K562 (cell line): ENCODE measurements around the gene SLC25A1. TPM values are rescaled to one million over a fixed set of nuclear protein-coding genes. Genes with fewer than 3 reads are reported as not detected.

ENCODE experiments used
- ATF2 ChIP-seq: sonication (generic); formaldehyde crosslinking; IDR thresholded peaks from 2 replicates; pipeline ENCODE4 v1.8.1; 2022; ENCODE audit warnings: missing genetic modification reagents
- BRCA1 ChIP-seq, 2 experiments: fragments of 450-650 bp in 1 of 2; sonication (generic) in 1 of 2; formaldehyde crosslinking in 1 of 2; IDR thresholded peaks; 2 replicates each; pipeline versions ENCODE4 v1.5.0 to v1.6.1; 2017 to 2020; ENCODE audit warnings: mild to moderate bottlenecking in 1 of 2, missing genetic modification reagents in 1 of 2
- CBX3 ChIP-seq, 2 experiments: IDR thresholded peaks; 1 replicate in 1 of 2; 2 replicates in 1 of 2; pipeline ENCODE4 v1.6.1; 2012; ENCODE audit warnings: inconsistent platforms in 2 of 2, low read length in 2 of 2, borderline replicate concordance in 1 of 2, control low read depth in 1 of 2
- CHD4 ChIP-seq: fragments of 200-600 bp; sonication (generic); IDR thresholded peaks from 3 replicates; pipeline ENCODE4 v1.6.1; 2012; ENCODE audit warnings: low read depth, mild to moderate bottlenecking, mixed read lengths, low read length, inconsistent platforms; ENCODE audit not compliant: insufficient read depth, insufficient replicate concordance, poor library complexity, severe bottlenecking
- E2F5 ChIP-seq: sonication (generic); formaldehyde crosslinking; IDR thresholded peaks from 2 replicates; pipeline ENCODE4 v1.8.0; 2022; ENCODE audit warnings: mild to moderate bottlenecking, missing genetic modification reagents
- GABPA ChIP-seq: fragments of 200-800 bp; sonication (Bioruptor generic); conservative IDR thresholded peaks from 2 replicates; pipeline ENCODE4 v1.6.1; 2016; ENCODE audit warnings: low read depth, missing genetic modification characterization, missing compliant biosample characterization
- HDAC1 ChIP-seq, 2 experiments: fragments of 450-650 bp; IDR thresholded peaks; 2 replicates each; pipeline ENCODE4 v1.6.1; 2016 to 2017; ENCODE audit warnings: inconsistent platforms in 1 of 2, mild to moderate bottlenecking in 1 of 2, moderate library complexity in 1 of 2
- MAZ ChIP-seq, 2 experiments: fragments of 450-650 bp in 1 of 2; sonication (generic) in 1 of 2; formaldehyde crosslinking; IDR thresholded peaks in 1 of 2; conservative IDR thresholded peaks in 1 of 2; 2 replicates each; pipeline versions ENCODE4 v1.4.0 to v1.5.0; 2020; ENCODE audit warnings: mild to moderate bottlenecking in 1 of 2, missing genetic modification reagents in 1 of 2
- NR1H2 ChIP-seq: sonication (generic); formaldehyde crosslinking; IDR thresholded peaks from 2 replicates; pipeline ENCODE4 v1.4.0; 2020; ENCODE audit warnings: mild to moderate bottlenecking, missing genetic modification reagents
- PURB ChIP-seq: sonication (generic); formaldehyde crosslinking; IDR thresholded peaks from 2 replicates; pipeline ENCODE4 v1.9.0; 2021; ENCODE audit warnings: low read depth, mild to moderate bottlenecking, missing genetic modification reagents
- RBBP5 ChIP-seq: fragments of 200-600 bp; sonication (generic); IDR thresholded peaks from 2 replicates; pipeline ENCODE4 v1.6.1; 2012; ENCODE audit warnings: borderline replicate concordance, mild to moderate bottlenecking, low read length, control low read depth, inconsistent platforms; ENCODE audit not compliant: insufficient read depth, poor library complexity, severe bottlenecking
- RUNX1 ChIP-seq: sonication (generic); IDR thresholded peaks from 2 replicates; pipeline ENCODE4 v1.6.1; 2016; ENCODE audit warnings: antibody characterized with exemption, low read depth
- SMARCB1 ChIP-seq: IDR thresholded peaks from 2 replicates; pipeline ENCODE4 v1.6.1; 2011; ENCODE audit warnings: improper control_type of control experiment, low read depth; ENCODE audit not compliant: insufficient read length
- TEAD1 ChIP-seq, 2 experiments: fragments of 450-650 bp in 1 of 2; sonication (generic) in 1 of 2; formaldehyde crosslinking; IDR thresholded peaks; 2 replicates each; pipeline versions ENCODE4 v1.4.0 to v1.8.0; 2020 to 2022; ENCODE audit warnings: mild to moderate bottlenecking in 2 of 2, missing genetic modification reagents in 1 of 2
- TSC22D4 ChIP-seq: fragments of 450-650 bp; IDR thresholded peaks from 2 replicates; pipeline ENCODE4 v1.6.1; 2016; ENCODE audit warnings: missing genetic modification characterization, missing biosample characterization, control low read depth
- USF1 ChIP-seq: sonication (generic); formaldehyde crosslinking; IDR thresholded peaks from 2 replicates; pipeline ENCODE4 v1.9.0; 2022; ENCODE audit warnings: mild to moderate bottlenecking, missing genetic modification reagents
- ZC3H4 ChIP-seq: sonication (generic); formaldehyde crosslinking; IDR thresholded peaks from 2 replicates; pipeline ENCODE4 v1.9.0; 2021; ENCODE audit warnings: missing genetic modification reagents, borderline replicate concordance
- ZNF143 ChIP-seq: sonication (generic); formaldehyde crosslinking; IDR thresholded peaks from 2 replicates; pipeline ENCODE4 v1.9.0; 2022; ENCODE audit warnings: mild to moderate bottlenecking, missing genetic modification reagents
- ZNF212 ChIP-seq: fragments of 450-650 bp; formaldehyde crosslinking; IDR thresholded peaks from 2 replicates; pipeline ENCODE4 v1.4.0; 2020; ENCODE audit warnings: mild to moderate bottlenecking
- polyA plus RNA-seq, 8 experiments: library from polyadenylated mRNA; depleted of rRNA in 4 of 8; stranded (reverse) in 5 of 8; unstranded in 3 of 8; fragments of >200 nt; fragmentation: Nextera tagmentation in 2 of 8; fragmentation: Illumina TruSeq in 1 of 8; extraction: Ambion mirVana in 2 of 8; extraction: Trizol in 1 of 8; gene quantifications; 2 replicates each; pipeline versions ENCODE4 v1.2.1 to v1.2.3, GENCODE V29; 2011 to 2014; ENCODE audit warnings: inconsistent platforms in 1 of 8, missing spikeins in 1 of 8
- total RNA-seq, 7 experiments: library from RNA; depleted of rRNA in 6 of 7; stranded (reverse); fragments of >200 nt in 6 of 7; fragmentation: Illumina TruSeq in 2 of 7; extraction: Trizol in 2 of 7; gene quantifications; 2 replicates each; pipeline versions ENCODE4 v1.2.1 to v1.2.3, GENCODE V29; 2011 to 2021; ENCODE audit warnings: low replicate concordance in 1 of 7
- TF ChIP-seq, protein P1 (sequence below): sonication (generic); formaldehyde crosslinking; IDR thresholded peaks from 2 replicates; pipeline ENCODE4 v1.8.0; 2023; ENCODE audit warnings: mild to moderate bottlenecking, missing genetic modification reagents

SLC25A1 gene
- total and polyA plus RNA-seq, 9 of the 15 experiments (the other 6 are each of a cell fraction or from before 2014, with no cell fraction given), result 11.0 to 408 (median 110) TPM

GRCh38 chr22:19195796-19196731, 17.5 kb upstream of the SLC25A1 start (continued):
- peak; percentile 55; the same call in 1 of the 2 replicates for TF ChIP-seq ATF2
- TF ChIP-seq ZNF212, result no peak
- TF ChIP-seq MAZ (CRISPR knock-in tag; conservative IDR thresholded peaks at IDR 0.05 in 1 of 2, IDR thresholded peaks at IDR 0.05 in 1 of 2), result peak in 1 of 2 experiments; percentile 32; a peak in 1 of 4 replicates
- no peak for TF ChIP-seq BRCA1 (IDR thresholded peaks at IDR 0.05)
- peak; percentile 95 for TF ChIP-seq BRCA1 (CRISPR knock-in tag; IDR thresholded peaks at IDR 0.05)
- TF ChIP-seq E2F5 (CRISPR knock-in tag), result no peak
- no peak for TF ChIP-seq HDAC1 (IDR thresholded peaks at IDR 0.05)
- peak; percentile 11; the same call in 1 of the 2 replicates for TF ChIP-seq TSC22D4 (tag)
- peak; percentile 49 for TF ChIP-seq ZNF143
- TF ChIP-seq GABPA (tag), result peak; percentile 69
- no peak for TF ChIP-seq NR1H2 (CRISPR knock-in tag)
- 0 out of 2 replicates have a peak, but pooled peaks have one; percentile 83 for TF ChIP-seq PURB (CRISPR knock-in tag)
- TF ChIP-seq, protein P1, sequence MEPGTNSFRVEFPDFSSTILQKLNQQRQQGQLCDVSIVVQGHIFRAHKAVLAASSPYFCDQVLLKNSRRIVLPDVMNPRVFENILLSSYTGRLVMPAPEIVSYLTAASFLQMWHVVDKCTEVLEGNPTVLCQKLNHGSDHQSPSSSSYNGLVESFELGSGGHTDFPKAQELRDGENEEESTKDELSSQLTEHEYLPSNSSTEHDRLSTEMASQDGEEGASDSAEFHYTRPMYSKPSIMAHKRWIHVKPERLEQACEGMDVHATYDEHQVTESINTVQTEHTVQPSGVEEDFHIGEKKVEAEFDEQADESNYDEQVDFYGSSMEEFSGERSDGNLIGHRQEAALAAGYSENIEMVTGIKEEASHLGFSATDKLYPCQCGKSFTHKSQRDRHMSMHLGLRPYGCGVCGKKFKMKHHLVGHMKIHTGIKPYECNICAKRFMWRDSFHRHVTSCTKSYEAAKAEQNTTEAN (CRISPR knock-in tag), result no peak
- peak in 1 of 2 experiments; percentile 46; a peak in 1 of 4 replicates for TF ChIP-seq TEAD1 (CRISPR knock-in tag; IDR thresholded peaks at IDR 0.05)
- peak; percentile 24; the same call in 1 of the 2 replicates for TF ChIP-seq ZC3H4 (CRISPR knock-in tag)
- TF ChIP-seq CHD4, result no peak
- 0 out of 2 replicates have a peak, but pooled peaks have one; percentile 64 for TF ChIP-seq RUNX1
- peak in 1 of 2 experiments; percentile 32; a peak in 1 of 3 replicates for TF ChIP-seq CBX3 (IDR thresholded peaks at IDR 0.05; ENCODE audit: borderline replicate concordance in 1 of 2, low read length in 2 of 2)
- TF ChIP-seq RBBP5, result no peak
- TF ChIP-seq USF1 (CRISPR knock-in tag), result peak; percentile 47
- TF ChIP-seq SMARCB1, result no peak
